ENCODE measurements around the gene HSF4.

HSF4 gene

DNA sequence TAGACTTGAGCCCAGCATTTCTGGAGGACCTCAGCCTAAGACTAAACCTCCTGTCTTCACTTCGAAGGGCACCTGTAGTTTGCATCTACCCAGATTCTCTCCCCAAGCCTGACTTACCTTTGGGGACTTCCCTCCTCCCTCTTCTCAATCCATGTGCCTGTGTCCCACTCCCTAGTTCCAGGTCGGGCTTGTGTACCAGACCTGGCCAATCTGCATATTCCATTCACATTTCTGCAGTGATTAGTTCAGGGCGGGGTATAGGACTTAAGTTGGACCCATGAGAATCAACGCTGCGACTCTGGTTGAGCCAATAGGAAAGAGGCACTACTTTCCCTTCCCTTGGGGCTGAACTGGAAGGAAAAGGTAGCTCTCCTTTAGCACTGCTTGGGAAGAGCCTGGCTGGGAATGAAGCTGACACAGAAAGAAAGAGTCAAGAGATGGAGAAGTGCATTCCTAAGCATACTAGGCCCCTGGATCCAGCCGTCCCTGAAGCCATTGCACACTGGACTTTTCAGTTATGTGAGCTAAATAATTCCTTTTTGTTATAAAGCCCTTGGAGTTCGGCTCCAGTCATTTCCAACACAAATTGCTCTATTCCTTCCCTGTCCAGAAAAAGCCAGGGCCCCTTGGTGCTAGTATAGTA, 7.3 kb upstream of the HSF4 start:
- TF ChIP-seq, protein P1, sequence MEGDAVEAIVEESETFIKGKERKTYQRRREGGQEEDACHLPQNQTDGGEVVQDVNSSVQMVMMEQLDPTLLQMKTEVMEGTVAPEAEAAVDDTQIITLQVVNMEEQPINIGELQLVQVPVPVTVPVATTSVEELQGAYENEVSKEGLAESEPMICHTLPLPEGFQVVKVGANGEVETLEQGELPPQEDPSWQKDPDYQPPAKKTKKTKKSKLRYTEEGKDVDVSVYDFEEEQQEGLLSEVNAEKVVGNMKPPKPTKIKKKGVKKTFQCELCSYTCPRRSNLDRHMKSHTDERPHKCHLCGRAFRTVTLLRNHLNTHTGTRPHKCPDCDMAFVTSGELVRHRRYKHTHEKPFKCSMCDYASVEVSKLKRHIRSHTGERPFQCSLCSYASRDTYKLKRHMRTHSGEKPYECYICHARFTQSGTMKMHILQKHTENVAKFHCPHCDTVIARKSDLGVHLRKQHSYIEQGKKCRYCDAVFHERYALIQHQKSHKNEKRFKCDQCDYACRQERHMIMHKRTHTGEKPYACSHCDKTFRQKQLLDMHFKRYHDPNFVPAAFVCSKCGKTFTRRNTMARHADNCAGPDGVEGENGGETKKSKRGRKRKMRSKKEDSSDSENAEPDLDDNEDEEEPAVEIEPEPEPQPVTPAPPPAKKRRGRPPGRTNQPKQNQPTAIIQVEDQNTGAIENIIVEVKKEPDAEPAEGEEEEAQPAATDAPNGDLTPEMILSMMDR (conservative IDR thresholded peaks at IDR 0.05; ENCODE audit: low read depth, low read length), result no peak
- no peak overlapping the region for H3K4me3 ChIP-seq (ENCODE audit: low read length)

DNA sequence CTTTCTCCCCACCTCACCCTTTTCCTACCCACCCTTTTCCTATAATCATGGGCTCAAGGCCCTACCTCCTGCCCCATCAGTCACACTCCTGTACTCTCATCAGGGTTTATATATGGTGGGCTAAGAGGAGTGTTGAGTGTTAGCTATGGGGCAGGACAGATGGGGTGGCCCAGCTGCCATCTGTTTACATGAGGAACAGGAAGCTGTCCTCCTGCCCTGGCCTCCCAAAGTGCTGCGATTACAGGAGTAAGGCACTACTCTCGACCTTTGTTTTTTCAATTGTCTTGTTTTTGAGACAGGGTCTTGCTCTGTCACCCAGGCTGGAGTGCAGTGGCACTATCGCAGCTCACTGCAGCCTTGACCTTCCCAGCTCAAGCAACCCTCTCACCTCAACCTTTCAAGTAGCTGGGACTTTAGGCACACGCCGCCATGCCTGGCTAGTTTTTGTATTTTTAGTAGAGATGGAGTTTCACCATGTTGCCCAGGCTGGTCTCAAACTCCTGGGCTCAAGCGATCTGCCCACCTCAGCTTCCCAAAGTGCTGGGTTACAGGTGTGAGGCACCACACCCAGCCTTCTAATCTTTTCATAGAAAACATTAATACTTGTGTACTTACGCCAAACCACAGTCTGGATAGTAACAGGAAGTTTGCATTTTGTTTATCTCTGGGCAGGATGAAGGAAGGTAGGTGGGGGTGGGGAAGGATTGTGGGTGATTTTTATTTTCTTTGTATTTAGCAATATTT, 6.5 kb upstream of the HSF4 start:
- TF ChIP-seq, protein P1 (conservative IDR thresholded peaks at IDR 0.05; ENCODE audit: low read depth, low read length), result no peak
- no peak overlapping the region for H3K4me3 ChIP-seq (ENCODE audit: low read length)
- no peak for DNase-seq (ENCODE audit: low read depth)

More for the DNA sequence above, 7.3 kb upstream of the HSF4 start:
- DNase-seq (ENCODE audit: low read depth), result no peak

DNA sequence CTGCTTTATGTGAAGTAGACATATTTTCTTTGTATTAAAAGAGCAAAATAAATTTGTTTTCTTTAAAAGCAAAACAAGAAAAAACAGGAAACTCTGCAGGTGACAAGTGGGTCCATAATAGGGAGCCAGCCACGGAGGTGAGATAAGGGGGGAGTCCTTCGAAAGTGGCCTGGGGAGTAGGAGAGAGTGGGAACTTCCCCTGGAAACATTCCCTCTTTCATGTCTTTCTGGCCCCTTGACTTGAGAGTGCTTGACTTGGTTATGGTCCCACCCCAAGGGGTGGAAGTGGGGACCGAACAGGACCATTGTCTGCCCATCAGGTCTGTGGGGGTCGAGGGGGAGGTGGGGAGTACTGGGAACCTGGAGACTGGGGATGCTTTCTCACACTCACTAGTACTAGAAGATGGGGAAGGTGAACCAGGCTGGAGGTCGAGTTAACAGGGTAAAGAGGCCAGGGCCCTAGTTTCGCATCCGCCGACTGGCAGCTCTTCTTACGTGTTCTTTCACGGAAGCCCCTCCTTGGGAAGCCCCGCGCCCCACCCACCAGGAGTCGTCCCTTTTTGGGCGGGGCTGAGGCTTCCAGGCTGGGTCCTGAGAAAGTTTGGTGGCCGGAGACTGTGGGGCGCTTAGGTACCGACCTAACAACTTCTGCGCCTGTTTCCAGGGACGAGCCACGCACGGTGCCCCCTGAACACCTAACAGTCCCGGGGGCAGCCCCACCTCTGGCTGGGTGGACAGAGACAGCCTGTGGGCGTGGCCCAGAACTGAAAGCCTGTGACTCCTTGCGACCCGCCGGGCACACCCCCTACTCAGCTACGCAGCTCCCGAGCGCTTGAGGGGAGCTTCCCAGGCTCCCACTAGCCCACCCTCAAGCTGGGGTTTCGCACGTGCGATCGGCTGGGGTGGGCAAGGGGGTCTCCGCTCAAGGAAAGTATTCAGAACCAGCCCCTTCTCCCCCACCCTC, 5.6 kb upstream of the HSF4 start:
- TF ChIP-seq, protein P1 (conservative IDR thresholded peaks at IDR 0.05; ENCODE audit: low read depth, low read length), result no peak
- DNase-seq (ENCODE audit: low read depth), result no peak
- H3K4me3 ChIP-seq (ENCODE audit: low read length), result peak overlapping the region; percentile 77

DNA sequence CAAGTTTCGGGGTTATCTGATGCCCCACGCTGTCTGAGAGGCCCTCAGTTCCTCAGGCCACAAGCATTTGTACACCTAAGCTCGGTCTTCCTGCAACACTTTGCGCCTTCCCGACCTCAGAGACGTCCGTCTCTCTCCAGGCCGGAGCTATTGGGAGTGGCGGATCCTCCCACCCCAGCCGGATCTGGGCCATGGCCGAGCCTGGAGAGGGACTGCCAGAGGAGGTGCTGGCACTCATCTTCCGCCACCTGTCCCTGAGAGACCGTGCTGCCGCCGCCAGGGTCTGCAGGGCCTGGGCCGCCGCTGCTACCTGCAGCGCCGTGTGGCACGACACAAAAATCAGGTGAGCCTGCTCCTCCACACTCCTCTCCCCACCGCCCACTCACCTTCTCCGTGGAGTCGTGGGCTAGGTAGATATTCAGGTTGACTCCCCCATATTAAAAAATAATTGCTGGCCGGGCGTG, 2.9 kb upstream of the HSF4 start:
- no peak overlapping the region for H3K4me3 ChIP-seq (ENCODE audit: low read length)
- DNase-seq (ENCODE audit: low read depth), result no peak
- TF ChIP-seq, protein P1 (conservative IDR thresholded peaks at IDR 0.05; ENCODE audit: low read depth, low read length), result no peak

DNA sequence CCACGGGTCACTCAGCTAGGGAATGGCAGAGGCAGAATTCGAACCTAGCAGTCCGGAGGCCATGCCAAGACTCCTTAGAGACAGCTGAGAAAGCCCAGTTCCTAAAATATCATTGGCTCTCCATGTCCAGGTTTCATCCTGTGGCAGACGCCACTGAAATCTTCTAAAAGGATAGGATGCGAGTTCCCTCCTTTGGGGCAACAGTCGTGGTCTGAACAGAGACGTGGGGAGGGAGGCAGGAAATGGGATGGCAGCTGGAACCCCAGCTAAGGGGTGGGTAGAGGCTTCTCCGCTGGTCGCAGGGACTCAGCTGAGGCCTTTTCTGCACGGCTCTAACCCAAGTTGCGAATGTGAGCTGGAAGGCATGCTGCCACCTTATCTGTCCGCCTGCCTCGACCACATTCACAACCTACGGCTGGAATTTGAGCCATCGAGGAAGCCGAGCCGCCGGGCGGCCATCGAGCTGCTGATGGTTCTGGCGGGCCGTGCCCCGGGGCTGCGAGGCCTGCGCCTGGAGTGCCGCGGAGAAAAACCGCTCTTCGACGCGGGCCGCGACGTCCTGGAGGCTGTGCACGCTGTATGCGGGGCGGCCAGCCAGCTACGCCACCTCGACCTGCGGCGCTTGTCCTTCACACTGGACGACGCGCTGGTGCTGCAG, 1.9 kb upstream of the HSF4 start:
- no peak for DNase-seq (ENCODE audit: low read depth)
- no peak overlapping the region for H3K4me3 ChIP-seq (ENCODE audit: low read length)
- TF ChIP-seq, protein P1 (conservative IDR thresholded peaks at IDR 0.05; ENCODE audit: low read depth, low read length), result no peak

DNA sequence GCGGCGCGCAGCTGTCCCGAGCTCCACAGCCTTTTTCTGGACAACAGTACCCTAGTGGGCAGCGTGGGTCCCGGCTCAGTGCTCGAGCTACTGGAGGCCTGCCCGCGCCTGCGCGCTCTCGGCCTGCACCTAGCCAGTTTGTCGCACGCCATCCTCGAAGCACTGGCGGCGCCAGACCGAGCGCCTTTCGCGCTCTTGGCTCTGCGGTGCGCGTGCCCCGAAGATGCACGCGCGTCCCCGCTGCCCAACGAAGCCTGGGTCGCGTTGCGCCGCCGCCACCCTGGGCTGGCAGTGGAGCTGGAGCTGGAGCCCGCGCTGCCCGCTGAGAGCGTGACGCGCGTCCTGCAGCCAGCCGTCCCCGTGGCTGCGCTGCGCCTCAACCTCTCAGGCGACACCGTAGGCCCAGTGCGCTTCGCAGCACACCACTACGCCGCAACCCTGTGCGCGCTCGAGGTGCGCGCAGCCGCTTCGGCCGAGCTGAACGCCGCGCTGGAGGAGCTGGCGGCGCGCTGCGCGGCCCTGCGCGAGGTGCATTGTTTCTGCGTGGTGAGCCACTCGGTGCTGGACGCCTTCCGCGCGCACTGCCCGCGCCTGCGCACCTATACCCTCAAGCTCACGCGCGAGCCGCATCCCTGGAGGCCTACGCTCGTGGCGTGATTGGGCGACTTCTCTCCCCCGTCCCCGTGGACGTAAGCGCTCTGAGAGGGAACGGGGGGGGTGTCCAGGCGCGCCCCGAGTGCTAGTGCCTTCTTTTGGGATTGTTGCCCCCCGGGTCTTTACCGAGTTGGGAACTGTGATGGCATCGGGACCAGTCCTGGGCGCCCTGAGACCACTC, 1.2 kb upstream of the HSF4 start:
- TF ChIP-seq, protein P1 (conservative IDR thresholded peaks at IDR 0.05; ENCODE audit: low read depth, low read length), result no peak
- peak overlapping the region; percentile 20 for H3K4me3 ChIP-seq (ENCODE audit: low read length)
- no peak for DNase-seq (ENCODE audit: low read depth)
